ENCODE measurements around the gene SYCP2. TPM values are rescaled to one million over a fixed set of nuclear protein-coding genes. Genes with fewer than 3 reads are reported as not detected.

The SYCP2 gene
- total RNA-seq, 4 donors from 2014 or later, result 1.9 to 8.5 (median 5.9) TPM

DNA sequence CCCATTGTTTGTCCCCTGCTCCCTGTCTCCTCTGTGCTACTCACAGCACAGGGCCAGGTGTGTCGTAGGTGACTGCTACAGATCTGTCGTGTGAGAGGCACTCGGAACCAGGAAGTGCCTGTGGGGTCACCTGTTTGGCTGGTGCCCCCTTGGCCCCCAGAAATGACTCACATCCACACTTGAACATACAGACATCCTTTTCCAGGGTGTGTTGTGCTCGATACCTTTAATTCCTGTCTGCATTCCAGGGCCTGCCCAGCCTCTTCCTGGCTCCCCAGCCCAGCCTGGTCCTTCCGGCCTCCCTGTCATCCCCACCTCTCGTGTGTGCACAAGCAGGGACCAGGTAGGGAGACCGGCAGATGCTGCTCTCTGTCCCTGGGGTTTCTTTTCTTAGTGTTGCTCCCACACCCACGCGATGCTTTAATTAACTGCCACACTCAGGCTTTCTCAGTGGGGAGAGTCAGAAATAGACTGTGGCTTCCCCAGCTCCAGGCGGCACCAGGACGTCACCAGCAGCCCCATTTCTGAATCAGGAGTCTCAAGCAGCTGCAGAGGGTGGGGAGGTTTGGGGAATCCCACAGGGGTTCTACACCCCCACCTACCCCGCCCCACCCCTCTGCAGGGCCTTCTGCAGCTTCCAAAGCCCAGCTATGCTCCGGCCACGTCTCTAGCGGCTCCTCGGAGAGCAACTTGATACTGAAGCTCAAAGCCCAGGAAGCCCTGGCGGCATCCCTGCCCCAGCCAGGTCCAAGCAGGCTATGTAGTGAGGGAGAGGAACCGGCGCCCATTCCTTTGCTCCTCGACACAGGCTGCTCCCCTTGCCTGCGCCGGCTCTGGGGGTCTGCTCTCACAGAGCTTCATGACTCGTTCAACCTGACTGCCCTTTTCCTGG is 102.2 kb downstream of the SYCP2 start:
- H3K27ac ChIP-seq, result no peak overlapping the region
- 71 to 76% methylated on average over 12 to 18 of the region's 23 CpGs for WGBS, 2 donors
- intact Hi-C loops (cut with DNase I), result no loop called here

DNA sequence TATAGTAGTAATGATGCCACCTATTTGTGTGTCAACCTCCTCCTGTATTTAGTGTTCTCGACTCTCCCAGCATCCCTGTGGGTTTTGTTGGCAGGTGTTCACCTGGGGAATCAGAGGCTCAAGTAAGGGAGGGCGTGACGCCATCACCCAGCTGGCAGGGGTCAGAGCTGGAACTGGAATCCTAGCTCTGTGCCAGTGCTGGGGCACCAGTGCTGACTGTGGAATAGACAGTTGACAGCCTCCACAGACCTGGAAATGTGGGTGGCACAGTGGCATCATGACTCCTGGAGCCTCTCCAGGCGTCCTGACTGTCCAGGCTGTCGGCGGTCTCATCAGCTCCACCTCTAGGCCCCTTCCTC is 102.8 kb downstream of the SYCP2 start:
- Histone ChIP-seq H3K36me3 (no peaks in the 10 kb centered on the region), H3K27me3 (no peaks in the 10 kb centered on the region), H3K4me1 (peaks cover 3 to 6% of the 10 kb centered on the region in 2 donors), H3K27ac (no peak overlapping the region), H3K9me3 (no peaks in the 10 kb centered on the region), H3K4me3 (replicated peaks in 1 of 3) (no peak overlapping the region)
- intact Hi-C loops (cut with DNase I), result no loop called here
- no peak for DNase-seq
- TF ChIP-seq POLR2A (IDR thresholded peaks at IDR 0.05), result no peak
- TF ChIP-seq, protein P1, sequence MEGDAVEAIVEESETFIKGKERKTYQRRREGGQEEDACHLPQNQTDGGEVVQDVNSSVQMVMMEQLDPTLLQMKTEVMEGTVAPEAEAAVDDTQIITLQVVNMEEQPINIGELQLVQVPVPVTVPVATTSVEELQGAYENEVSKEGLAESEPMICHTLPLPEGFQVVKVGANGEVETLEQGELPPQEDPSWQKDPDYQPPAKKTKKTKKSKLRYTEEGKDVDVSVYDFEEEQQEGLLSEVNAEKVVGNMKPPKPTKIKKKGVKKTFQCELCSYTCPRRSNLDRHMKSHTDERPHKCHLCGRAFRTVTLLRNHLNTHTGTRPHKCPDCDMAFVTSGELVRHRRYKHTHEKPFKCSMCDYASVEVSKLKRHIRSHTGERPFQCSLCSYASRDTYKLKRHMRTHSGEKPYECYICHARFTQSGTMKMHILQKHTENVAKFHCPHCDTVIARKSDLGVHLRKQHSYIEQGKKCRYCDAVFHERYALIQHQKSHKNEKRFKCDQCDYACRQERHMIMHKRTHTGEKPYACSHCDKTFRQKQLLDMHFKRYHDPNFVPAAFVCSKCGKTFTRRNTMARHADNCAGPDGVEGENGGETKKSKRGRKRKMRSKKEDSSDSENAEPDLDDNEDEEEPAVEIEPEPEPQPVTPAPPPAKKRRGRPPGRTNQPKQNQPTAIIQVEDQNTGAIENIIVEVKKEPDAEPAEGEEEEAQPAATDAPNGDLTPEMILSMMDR (IDR thresholded peaks at IDR 0.05), result no peak
- WGBS, 2 donors, result 68 to 76% methylated on average over 3 to 5 of the region's 6 CpGs

More for the DNA sequence above, 102.2 kb downstream of the SYCP2 start:
- Histone ChIP-seq H3K9me3 (no peaks in the 10 kb centered on the region), H3K27me3 (no peaks in the 10 kb centered on the region), H3K36me3 (no peaks in the 10 kb centered on the region), H3K4me3 (replicated peaks in 1 of 3) (no peak overlapping the region), H3K4me1 (peaks cover 9 to 12% of the 10 kb centered on the region in 2 donors)
- TF ChIP-seq POLR2A (IDR thresholded peaks at IDR 0.05), result no peak
- TF ChIP-seq, protein P1 (IDR thresholded peaks at IDR 0.05), result no peak
- no peak for DNase-seq

DNA sequence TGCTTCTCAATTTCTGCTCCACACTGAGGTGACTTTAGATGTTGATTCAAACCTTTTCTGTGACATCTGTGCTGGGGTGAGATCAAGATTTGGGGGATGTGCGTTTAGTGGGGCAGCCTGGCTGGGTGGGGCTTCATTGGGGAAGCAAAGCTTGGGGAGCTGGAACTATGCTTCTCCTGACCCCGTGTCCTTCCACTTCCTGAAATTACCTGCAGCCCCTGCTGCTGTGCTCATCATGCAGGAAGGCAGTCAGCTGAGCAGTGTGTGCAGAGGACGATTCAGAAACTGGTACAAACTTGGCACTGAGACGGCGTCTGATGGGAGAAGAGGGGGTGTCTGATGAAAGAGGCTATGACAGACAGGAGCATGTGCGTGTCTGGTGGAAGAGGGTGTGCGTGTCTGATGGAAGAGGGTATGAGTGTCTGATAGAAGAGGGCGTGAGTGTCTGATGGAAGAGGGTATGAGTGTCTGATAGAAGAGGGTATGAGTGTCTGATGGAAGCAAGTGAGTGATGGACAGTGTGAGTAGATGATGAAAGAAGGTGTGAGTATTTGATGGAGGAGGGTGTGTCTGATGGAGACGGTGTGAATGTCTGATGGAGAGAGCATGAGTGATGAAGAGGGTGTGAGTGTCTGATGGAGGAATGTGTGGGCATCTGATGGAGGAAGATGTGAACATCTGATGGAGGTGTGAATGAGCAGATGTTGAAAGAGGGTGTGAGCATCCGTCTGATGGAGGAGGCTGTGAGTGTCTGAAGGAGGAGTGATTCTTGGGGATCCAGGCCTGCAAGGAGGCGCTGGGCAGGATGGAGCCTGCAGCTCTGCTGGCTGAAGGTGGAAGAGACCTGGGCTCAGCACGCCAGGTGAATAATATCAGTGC is 103.4 kb downstream of the SYCP2 start:
- WGBS, 2 donors, result 73 to 76% methylated on average over 12 of the region's 12 CpGs
- peaks cover 0 to 2% of the 10 kb centered on the region in 2 donors for H3K4me1 ChIP-seq
- no peak for DNase-seq
- no peaks in the 10 kb centered on the region for H3K9me3 ChIP-seq
- no peak for TF ChIP-seq POLR2A (IDR thresholded peaks at IDR 0.05)
- TF ChIP-seq, protein P1 (IDR thresholded peaks at IDR 0.05), result no peak
- H3K36me3 ChIP-seq, result no peaks in the 10 kb centered on the region
- H3K27me3 ChIP-seq, result no peaks in the 10 kb centered on the region
- intact Hi-C loops (cut with DNase I), result no loop called here
- H3K27ac ChIP-seq, result no peak overlapping the region
- H3K4me3 ChIP-seq (replicated peaks in 1 of 3), result no peak overlapping the region

DNA sequence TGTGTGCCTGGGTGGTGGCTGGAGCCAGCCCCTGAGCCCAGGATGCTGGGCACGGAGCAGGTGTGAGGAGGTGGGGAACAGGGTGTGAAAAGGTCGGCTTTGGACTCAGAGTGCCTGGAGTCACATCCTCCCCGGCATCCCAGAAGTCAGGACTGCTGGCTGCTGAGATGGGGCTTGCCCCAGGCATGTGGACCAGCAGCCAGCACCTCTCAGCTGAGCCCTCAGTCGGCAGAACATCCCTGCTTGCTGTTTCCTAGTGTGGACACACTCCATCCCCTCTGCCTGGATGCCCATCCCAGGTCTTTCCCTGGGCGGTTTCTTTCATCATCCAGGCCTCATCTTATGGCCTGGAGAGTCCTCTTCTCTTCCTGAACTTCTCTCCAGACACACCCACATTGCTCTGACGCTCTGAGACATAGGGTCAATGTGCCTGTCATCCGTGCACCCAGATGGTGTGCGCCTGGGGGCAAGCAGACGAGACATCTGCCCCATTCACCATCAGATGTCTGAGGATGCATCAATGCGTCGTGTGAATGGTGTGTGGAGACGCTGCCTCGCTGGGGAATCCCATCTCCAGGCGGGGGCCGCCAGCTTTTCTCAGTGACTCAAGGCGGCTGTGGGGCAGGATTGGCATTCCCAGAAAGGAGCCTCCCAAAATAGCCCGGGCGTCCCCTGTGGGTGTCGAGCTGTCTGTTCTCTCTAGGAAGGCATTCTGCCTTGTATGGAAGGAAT is 104.2 kb downstream of the SYCP2 start:
- DNase-seq, result no peak
- Histone ChIP-seq H3K9me3 (no peaks in the 10 kb centered on the region), H3K4me1 (no peaks in the 10 kb centered on the region), H3K27ac (no peak overlapping the region), H3K4me3 (replicated peaks in 1 of 3) (no peak overlapping the region), H3K27me3 (no peaks in the 10 kb centered on the region), H3K36me3 (no peaks in the 10 kb centered on the region)
- TF ChIP-seq, protein P1 (IDR thresholded peaks at IDR 0.05), result no peak
- TF ChIP-seq POLR2A (IDR thresholded peaks at IDR 0.05), result no peak
- 78 to 84% methylated on average over 16 to 19 of the region's 19 CpGs for WGBS, 2 donors
- intact Hi-C loops (cut with DNase I), result no loop called here
